Measurements from ENCODE around the gene SLCO2A1. TPM values are rescaled to one million over a fixed set of nuclear protein-coding genes. Genes with fewer than 3 reads are reported as not detected.

Gene SLCO2A1
- total and polyA plus RNA-seq, 2 donors, result 1.5 to 3.9 TPM

GRCh38 chr3:133970916-133971315 lies 58.8 kb downstream of the SLCO2A1 start:
- DNase-seq (ENCODE audit: low read depth in 6 of 9, low spot score in 9 of 9), result no peak
- H3K27ac ChIP-seq (ENCODE audit: low read depth in 1 of 2, low read length in 1 of 2), result no peak overlapping the region
- peaks cover 0 to 7% of the 10 kb centered on the region in 2 donors for H3K9me3 ChIP-seq (ENCODE audit: control insufficient read depth in 2 of 2, insufficient read depth in 1 of 2, low read length in 1 of 2)
- H3K4me1 ChIP-seq (ENCODE audit: control insufficient read depth in 2 of 2, insufficient read depth in 2 of 2, low read length in 2 of 2), result peaks cover 0 to 7% of the 10 kb centered on the region in 2 donors
- H3K27me3 ChIP-seq (ENCODE audit: control insufficient read depth in 2 of 2, insufficient read depth in 1 of 2, low read length in 1 of 2), result no peaks in the 10 kb centered on the region
- 93% methylated on average over 6 of the region's 6 CpGs for WGBS
- H3K36me3 ChIP-seq (ENCODE audit: control insufficient read depth in 2 of 2, insufficient read depth in 2 of 2, low read length in 1 of 2), result no peaks in the 10 kb centered on the region
- no peak overlapping the region for H3K4me3 ChIP-seq (ENCODE audit: low read length in 2 of 2)

DNA sequence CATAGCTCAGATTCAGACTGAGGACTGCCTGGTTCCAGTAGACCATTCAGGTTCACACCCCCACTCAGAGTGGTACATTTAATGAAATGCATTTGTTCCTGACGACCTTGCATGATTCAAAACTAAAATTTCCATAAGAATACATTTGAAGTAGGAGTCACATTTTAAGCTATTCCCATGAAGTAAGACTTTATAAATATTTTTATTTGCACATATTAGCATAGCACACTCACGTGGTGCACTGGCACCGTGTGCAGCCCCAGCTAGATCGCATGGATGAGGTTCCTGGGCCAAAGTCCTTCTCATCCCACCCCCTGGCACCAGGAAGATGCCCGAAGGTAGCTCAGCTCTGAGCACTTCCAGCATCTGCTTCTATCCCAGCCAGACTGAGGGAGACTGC lies 59.4 kb downstream of the SLCO2A1 start:
- Histone ChIP-seq H3K27me3 (ENCODE audit: control insufficient read depth in 2 of 2, insufficient read depth in 1 of 2, low read length in 1 of 2) (no peaks in the 10 kb centered on the region), H3K4me1 (ENCODE audit: control insufficient read depth in 2 of 2, insufficient read depth in 2 of 2, low read length in 2 of 2) (peaks cover 0 to 4% of the 10 kb centered on the region in 2 donors), H3K9me3 (ENCODE audit: control insufficient read depth in 2 of 2, insufficient read depth in 1 of 2, low read length in 1 of 2) (peaks cover 0 to 7% of the 10 kb centered on the region in 2 donors), H3K27ac (ENCODE audit: low read depth in 1 of 2, low read length in 1 of 2) (no peak overlapping the region), H3K36me3 (ENCODE audit: control insufficient read depth in 2 of 2, insufficient read depth in 2 of 2, low read length in 1 of 2) (no peaks in the 10 kb centered on the region), H3K4me3 (ENCODE audit: low read length in 2 of 2) (no peak overlapping the region)
- no peak for DNase-seq (ENCODE audit: low read depth in 6 of 9, low spot score in 9 of 9)
- 97% methylated on average over 5 of the region's 5 CpGs for WGBS

DNA sequence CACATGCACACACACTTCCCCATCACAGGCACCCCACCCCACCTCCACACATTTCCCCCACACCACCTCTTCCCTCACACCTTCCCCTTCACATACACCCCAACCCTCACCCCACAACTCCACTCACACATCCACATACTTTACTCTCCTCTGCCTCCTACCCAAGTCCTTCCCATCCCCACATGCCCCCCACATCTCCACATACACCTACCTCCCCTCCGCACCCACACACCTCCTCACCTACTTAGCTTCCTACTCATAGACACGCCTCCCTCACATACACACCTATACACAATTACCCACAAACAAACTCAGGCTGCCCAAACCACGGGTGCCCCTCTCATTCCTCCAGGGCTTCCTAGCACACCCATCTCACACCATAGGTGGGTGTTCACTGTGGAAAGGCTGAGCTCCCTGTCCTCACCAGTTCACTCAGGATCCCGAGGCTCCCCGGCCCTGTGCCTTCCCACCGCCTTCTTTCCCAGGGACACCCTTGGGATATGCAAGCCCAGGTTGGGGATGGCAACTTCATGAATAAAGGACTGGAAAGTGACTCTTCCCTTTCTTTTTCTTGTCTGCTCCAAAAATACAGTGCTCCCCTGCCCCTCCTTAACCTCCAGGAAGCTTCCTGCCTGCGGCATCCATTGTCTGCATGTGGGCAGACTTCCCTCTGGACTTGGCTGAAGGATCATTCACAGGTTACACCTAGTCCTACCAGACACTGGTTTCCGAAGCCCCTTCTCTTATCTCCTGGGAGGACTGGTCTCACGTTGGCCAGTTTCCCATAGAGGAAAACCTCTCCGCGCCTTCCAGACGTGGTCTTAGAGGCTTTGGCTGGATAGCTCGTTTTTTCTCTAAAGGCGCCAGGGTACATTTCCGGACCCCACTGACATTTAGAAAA lies 61.5 kb downstream of the SLCO2A1 start:
- H3K4me1 ChIP-seq (ENCODE audit: control insufficient read depth in 2 of 2, insufficient read depth in 2 of 2, low read length in 2 of 2), result peaks cover 0 to 13% of the 10 kb centered on the region in 2 donors
- no peak overlapping the region for H3K4me3 ChIP-seq (ENCODE audit: low read length in 2 of 2)
- H3K9me3 ChIP-seq (ENCODE audit: control insufficient read depth in 2 of 2, insufficient read depth in 1 of 2, low read length in 1 of 2), result peaks cover 0 to under 1% of the 10 kb centered on the region in 2 donors
- no peaks in the 10 kb centered on the region for H3K27me3 ChIP-seq (ENCODE audit: control insufficient read depth in 2 of 2, insufficient read depth in 1 of 2, low read length in 1 of 2)
- no peak for DNase-seq (ENCODE audit: low read depth in 6 of 9, low spot score in 9 of 9)
- peak overlapping the region in 1 of 2 donors; percentile 43 for H3K27ac ChIP-seq (ENCODE audit: low read depth in 1 of 2, low read length in 1 of 2)
- 95% methylated on average over 15 of the region's 15 CpGs for WGBS
- H3K36me3 ChIP-seq (ENCODE audit: control insufficient read depth in 2 of 2, insufficient read depth in 2 of 2, low read length in 1 of 2), result no peaks in the 10 kb centered on the region

DNA sequence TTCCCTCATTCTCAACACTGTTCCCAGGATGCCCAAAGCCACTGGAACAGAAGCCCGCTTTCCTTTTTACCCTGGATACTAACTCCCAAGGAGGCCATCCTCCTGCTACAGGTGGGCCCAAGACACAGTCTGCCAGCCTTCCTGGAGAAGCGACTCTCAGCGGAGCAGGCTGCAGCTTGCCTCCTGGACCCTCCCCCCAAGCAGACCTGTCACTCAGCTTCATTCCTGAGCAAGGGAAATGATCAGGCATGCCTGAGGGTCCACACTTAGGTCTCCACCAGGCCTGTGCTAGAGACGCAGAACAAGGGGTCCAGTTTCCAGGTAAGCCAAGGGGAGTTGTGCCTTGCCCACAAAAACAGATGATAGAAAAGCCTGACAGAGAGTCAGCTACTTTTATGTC lies 62.8 kb downstream of the SLCO2A1 start:
- 94% methylated on average over 4 of the region's 4 CpGs for WGBS

DNA sequence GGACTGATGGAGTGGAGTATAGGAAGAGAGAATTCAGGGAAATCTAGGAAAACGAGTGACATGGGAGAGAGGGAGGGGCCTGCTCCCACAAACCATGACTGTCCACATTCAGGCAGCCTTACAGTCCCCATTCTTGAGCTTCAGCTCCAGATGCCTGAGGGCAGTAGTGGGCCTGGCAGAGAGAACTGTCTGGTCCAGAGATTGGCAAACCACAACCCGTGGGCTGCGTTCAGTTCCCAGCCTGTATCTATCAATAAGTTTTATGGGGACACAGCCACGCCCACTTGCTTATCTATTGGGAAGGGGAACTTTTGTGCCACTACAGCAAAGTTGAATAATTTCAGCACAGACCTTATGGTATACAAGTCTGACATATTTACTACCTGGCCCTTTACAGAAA lies 63.8 kb downstream of the SLCO2A1 start:
- Histone ChIP-seq H3K4me3 (ENCODE audit: low read length in 2 of 2) (no peak overlapping the region), H3K27ac (ENCODE audit: low read depth in 1 of 2, low read length in 1 of 2) (peak overlapping the region in 1 of 2 donors; percentile 23), H3K4me1 (ENCODE audit: control insufficient read depth in 2 of 2, insufficient read depth in 2 of 2, low read length in 2 of 2) (peaks cover 0 to 13% of the 10 kb centered on the region in 2 donors), H3K36me3 (ENCODE audit: control insufficient read depth in 2 of 2, insufficient read depth in 2 of 2, low read length in 1 of 2) (no peaks in the 10 kb centered on the region), H3K9me3 (ENCODE audit: control insufficient read depth in 2 of 2, insufficient read depth in 1 of 2, low read length in 1 of 2) (no peaks in the 10 kb centered on the region), H3K27me3 (ENCODE audit: control insufficient read depth in 2 of 2, insufficient read depth in 1 of 2, low read length in 1 of 2) (no peaks in the 10 kb centered on the region)
- DNase-seq (ENCODE audit: low read depth in 6 of 9, low spot score in 9 of 9), result no peak
- 90% methylated on average over 4 of the region's 4 CpGs for WGBS

More for the DNA sequence above, 62.8 kb downstream of the SLCO2A1 start:
- Histone ChIP-seq H3K36me3 (ENCODE audit: control insufficient read depth in 2 of 2, insufficient read depth in 2 of 2, low read length in 1 of 2) (no peaks in the 10 kb centered on the region), H3K4me1 (ENCODE audit: control insufficient read depth in 2 of 2, insufficient read depth in 2 of 2, low read length in 2 of 2) (peaks cover 0 to 13% of the 10 kb centered on the region in 2 donors), H3K27me3 (ENCODE audit: control insufficient read depth in 2 of 2, insufficient read depth in 1 of 2, low read length in 1 of 2) (no peaks in the 10 kb centered on the region), H3K27ac (ENCODE audit: low read depth in 1 of 2, low read length in 1 of 2) (no peak overlapping the region), H3K9me3 (ENCODE audit: control insufficient read depth in 2 of 2, insufficient read depth in 1 of 2, low read length in 1 of 2) (no peaks in the 10 kb centered on the region), H3K4me3 (ENCODE audit: low read length in 2 of 2) (no peak overlapping the region)
- no peak for DNase-seq (ENCODE audit: low read depth in 6 of 9, low spot score in 9 of 9)

DNA sequence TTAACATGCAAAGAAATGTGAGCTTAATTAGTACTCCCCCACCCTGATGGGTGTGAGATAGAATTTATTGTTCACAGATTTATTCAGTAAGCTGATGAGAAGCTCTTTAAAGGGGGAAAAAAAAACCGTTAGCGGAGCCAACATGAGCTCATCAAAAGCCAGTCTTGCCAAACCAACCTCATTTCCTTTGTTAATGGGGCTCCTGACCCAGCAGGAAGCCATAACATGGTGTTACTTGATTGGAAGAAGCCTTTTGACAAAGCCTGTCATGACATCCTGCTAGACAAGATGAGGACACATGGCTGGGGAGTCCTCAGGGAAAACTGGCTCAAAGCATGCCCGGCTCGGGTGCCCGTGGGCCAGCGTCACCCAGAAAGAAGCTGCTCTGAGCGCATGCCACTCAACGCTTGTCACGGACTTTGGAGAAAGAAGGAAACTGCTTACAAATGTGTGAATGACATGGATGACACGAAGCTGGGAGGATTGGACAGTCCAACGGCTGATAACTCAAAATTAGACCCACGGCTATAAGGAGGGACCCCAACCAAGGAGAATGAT lies 64.6 kb downstream of the SLCO2A1 start:
- Histone ChIP-seq H3K4me1 (ENCODE audit: control insufficient read depth in 2 of 2, insufficient read depth in 2 of 2, low read length in 2 of 2) (peaks cover 0 to 13% of the 10 kb centered on the region in 2 donors), H3K27ac (ENCODE audit: low read depth in 1 of 2, low read length in 1 of 2) (no peak overlapping the region), H3K36me3 (ENCODE audit: control insufficient read depth in 2 of 2, insufficient read depth in 2 of 2, low read length in 1 of 2) (no peaks in the 10 kb centered on the region), H3K4me3 (ENCODE audit: low read length in 2 of 2) (no peak overlapping the region), H3K27me3 (ENCODE audit: control insufficient read depth in 2 of 2, insufficient read depth in 1 of 2, low read length in 1 of 2) (no peaks in the 10 kb centered on the region), H3K9me3 (ENCODE audit: control insufficient read depth in 2 of 2, insufficient read depth in 1 of 2, low read length in 1 of 2) (no peaks in the 10 kb centered on the region)
- WGBS, result 94% methylated on average over 12 of the region's 12 CpGs
- DNase-seq (ENCODE audit: low read depth in 6 of 9, low spot score in 9 of 9), result no peak

GRCh38 chr3:133964547-133964946 lies 65.2 kb downstream of the SLCO2A1 start:
- whole genome bisulfite sequencing, result 94% methylated on average over 3 of the region's 3 CpGs
- H3K9me3 ChIP-seq (ENCODE audit: control insufficient read depth in 2 of 2, insufficient read depth in 1 of 2, low read length in 1 of 2), result no peaks in the 10 kb centered on the region
- H3K4me1 ChIP-seq (ENCODE audit: control insufficient read depth in 2 of 2, insufficient read depth in 2 of 2, low read length in 2 of 2), result peaks cover 0 to 13% of the 10 kb centered on the region in 2 donors
- DNase-seq (ENCODE audit: low read depth in 6 of 9, low spot score in 9 of 9), result no peak
- no peak overlapping the region for H3K4me3 ChIP-seq (ENCODE audit: low read length in 2 of 2)
- H3K27ac ChIP-seq (ENCODE audit: low read depth in 1 of 2, low read length in 1 of 2), result no peak overlapping the region
- H3K36me3 ChIP-seq (ENCODE audit: control insufficient read depth in 2 of 2, insufficient read depth in 2 of 2, low read length in 1 of 2), result no peaks in the 10 kb centered on the region
- no peaks in the 10 kb centered on the region for H3K27me3 ChIP-seq (ENCODE audit: control insufficient read depth in 2 of 2, insufficient read depth in 1 of 2, low read length in 1 of 2)

- no peak for DNase-seq (ENCODE audit: low read depth in 6 of 9, low spot score in 9 of 9)
- Histone ChIP-seq H3K27me3 (ENCODE audit: control insufficient read depth in 2 of 2, insufficient read depth in 1 of 2, low read length in 1 of 2) (no peaks in the 10 kb centered on the region), H3K9me3 (ENCODE audit: control insufficient read depth in 2 of 2, insufficient read depth in 1 of 2, low read length in 1 of 2) (no peaks in the 10 kb centered on the region), H3K4me3 (ENCODE audit: low read length in 2 of 2) (no peak overlapping the region), H3K27ac (ENCODE audit: low read depth in 1 of 2, low read length in 1 of 2) (no peak overlapping the region), H3K36me3 (ENCODE audit: control insufficient read depth in 2 of 2, insufficient read depth in 2 of 2, low read length in 1 of 2) (no peaks in the 10 kb centered on the region), H3K4me1 (ENCODE audit: control insufficient read depth in 2 of 2, insufficient read depth in 2 of 2, low read length in 2 of 2) (peaks cover 0 to 14% of the 10 kb centered on the region in 2 donors)
- WGBS, result 94% methylated on average over 7 of the region's 7 CpGs
Observed at GRCh38 chr3:133963657-133964396, 65.9 kb downstream of the SLCO2A1 start.

DNA sequence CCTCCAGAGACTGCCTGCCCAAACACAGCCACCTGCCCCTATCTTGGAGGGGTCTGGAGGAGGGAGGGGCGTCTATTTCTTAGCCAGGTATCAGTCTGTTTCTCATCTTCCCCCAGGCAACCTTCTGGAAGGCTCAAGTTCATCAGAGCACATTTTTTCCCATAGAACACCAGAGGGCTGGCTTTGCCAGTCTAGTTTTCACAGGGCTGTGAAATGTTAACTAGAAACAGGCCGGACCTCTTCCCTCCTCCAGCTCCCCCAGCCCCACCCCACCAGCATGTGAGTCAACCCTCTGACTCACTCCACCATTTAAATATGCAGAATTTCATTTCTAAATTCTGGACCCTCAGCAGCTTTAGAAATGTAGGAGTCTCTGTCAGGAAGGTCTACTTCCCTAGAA lies 66.9 kb downstream of the SLCO2A1 start:
- Histone ChIP-seq H3K4me1 (ENCODE audit: control insufficient read depth in 2 of 2, insufficient read depth in 2 of 2, low read length in 2 of 2) (peaks cover 0 to 24% of the 10 kb centered on the region in 2 donors), H3K27ac (ENCODE audit: low read depth in 1 of 2, low read length in 1 of 2) (no peak overlapping the region), H3K4me3 (ENCODE audit: low read length in 2 of 2) (no peak overlapping the region), H3K9me3 (ENCODE audit: control insufficient read depth in 2 of 2, insufficient read depth in 1 of 2, low read length in 1 of 2) (no peaks in the 10 kb centered on the region), H3K27me3 (ENCODE audit: control insufficient read depth in 2 of 2, insufficient read depth in 1 of 2, low read length in 1 of 2) (no peaks in the 10 kb centered on the region), H3K36me3 (ENCODE audit: control insufficient read depth in 2 of 2, insufficient read depth in 2 of 2, low read length in 1 of 2) (no peaks in the 10 kb centered on the region)
- WGBS, result 43% methylated on average over 2 of the region's 2 CpGs
- DNase-seq (ENCODE audit: low read depth in 6 of 9, low spot score in 9 of 9), result no peak
